Astrocyte of the cerebellum (primary cell): Measurements from ENCODE around the gene C1orf122.

Experiments
- DNase-seq: peaks from one replicate; pipeline ENCODE4 v3.0.0-alpha.2; 2011; ENCODE audit warnings: low read depth
- H3K4me3 ChIP-seq: 2 replicates; pipeline ENCODE4 v1.5.1; 2011; ENCODE audit warnings: mild to moderate bottlenecking, low read depth, low read length, moderate library complexity
- CTCF ChIP-seq: IDR thresholded peaks from 2 replicates; pipeline ENCODE4 v1.5.1; 2012; ENCODE audit warnings: low read length, low read depth, moderate library complexity, mild to moderate bottlenecking; ENCODE audit errors: missing control alignments
- in situ Hi-C: cut with HindIII; loops from 2 replicates; pipeline ENCODE4 v1.10.0; 2017; ENCODE audit warnings: low sequenced_read_pairs

C1orf122 gene

GRCh38 chr1:37850352-37850955 lies 42.9 kb downstream of the C1orf122 start:
- H3K4me3 ChIP-seq = no peak overlapping the region
- DNase-seq = no peak
- in situ Hi-C loops = no loop called here
- no peak for TF ChIP-seq CTCF

- no peak overlapping the region for H3K4me3 ChIP-seq
- no peak for DNase-seq
- no peak for TF ChIP-seq CTCF
- in situ Hi-C loops = no loop called here
Measured at GRCh38 chr1:37851262-37851661, 43.7 kb downstream of the C1orf122 start.

GRCh38 chr1:37851782-37852210 lies 44.2 kb downstream of the C1orf122 start:
- no peak for DNase-seq
- no peak for TF ChIP-seq CTCF
- in situ Hi-C loops = no loop called here
- no peak overlapping the region for H3K4me3 ChIP-seq

GRCh38 chr1:37853157-37853556 lies 45.6 kb downstream of the C1orf122 start:
- H3K4me3 ChIP-seq = no peak overlapping the region
- DNase-seq = no peak
- TF ChIP-seq CTCF = no peak
- in situ Hi-C loops = no loop called here

- H3K4me3 ChIP-seq = no peak overlapping the region
- TF ChIP-seq CTCF = no peak
- in situ Hi-C loops = no loop called here
- DNase-seq = no peak
Measured at GRCh38 chr1:37854406-37854805, 46.8 kb downstream of the C1orf122 start.
